ENCODE results near the gene MRPS15.
"Not testable (repeated sequence)": the region's sequence is repeated elsewhere in the genome, so short reads cannot be mapped to it uniquely, and the experiment has no call there.

The MRPS15 gene

GRCh38 chr1:36494971-36495370, 30.8 kb upstream of the MRPS15 start:
- H3K4me1 ChIP-seq (ENCODE audit: control insufficient read depth, insufficient read depth, low read length) = no peaks in the 10 kb centered on the region
- no peaks in the 10 kb centered on the region for H3K36me3 ChIP-seq (ENCODE audit: control insufficient read depth, insufficient read depth, low read length)
- H3K4me3 ChIP-seq (ENCODE audit: low read length) = no peak overlapping the region
- no peak overlapping the region for H3K27ac ChIP-seq (ENCODE audit: low read depth, low read length)
- H3K27me3 ChIP-seq (ENCODE audit: control insufficient read depth, insufficient read depth, low read length) = no peaks in the 10 kb centered on the region
- H3K9ac ChIP-seq (ENCODE audit: low read length) = no peak overlapping the region

- no peak overlapping the region for H3K4me3 ChIP-seq (ENCODE audit: low read length)
- no peaks in the 10 kb centered on the region for H3K27me3 ChIP-seq (ENCODE audit: control insufficient read depth, insufficient read depth, low read length)
- no peak overlapping the region for H3K9ac ChIP-seq (ENCODE audit: low read length)
These were observed 29.3 kb upstream of the MRPS15 start for GRCh38 chr1:36493524-36493923.

GRCh38 chr1:36492491-36492890, 28.3 kb upstream of the MRPS15 start:
- Histone ChIP-seq H3K4me3 (ENCODE audit: low read length) (no peak overlapping the region), H3K36me3 (ENCODE audit: control insufficient read depth, insufficient read depth, low read length) (no peaks in the 10 kb centered on the region), H3K4me1 (ENCODE audit: control insufficient read depth, insufficient read depth, low read length) (no peaks in the 10 kb centered on the region), H3K9ac (ENCODE audit: low read length) (no peak overlapping the region), H3K27me3 (ENCODE audit: control insufficient read depth, insufficient read depth, low read length) (no peaks in the 10 kb centered on the region), H3K27ac (ENCODE audit: low read depth, low read length) (no peak overlapping the region)

More at GRCh38 chr1:36493524-36493923, 29.3 kb upstream of the MRPS15 start:
- Histone ChIP-seq H3K27ac (ENCODE audit: low read depth, low read length) (no peak overlapping the region), H3K4me1 (ENCODE audit: control insufficient read depth, insufficient read depth, low read length) (no peaks in the 10 kb centered on the region), H3K36me3 (ENCODE audit: control insufficient read depth, insufficient read depth, low read length) (no peaks in the 10 kb centered on the region)

GRCh38 chr1:36489258-36490051, 25.3 kb upstream of the MRPS15 start:
- not testable (repeated sequence) for H3K4me3 ChIP-seq (ENCODE audit: low read length); H3K27ac ChIP-seq (ENCODE audit: low read depth, low read length); H3K4me1 ChIP-seq (ENCODE audit: control insufficient read depth, insufficient read depth, low read length)

GRCh38 chr1:36487906-36488305, 23.7 kb upstream of the MRPS15 start:
- H3K9ac ChIP-seq (ENCODE audit: low read length) = no peak overlapping the region
- no peak overlapping the region for H3K4me3 ChIP-seq (ENCODE audit: low read length)
- H3K27ac ChIP-seq (ENCODE audit: low read depth, low read length) = no peak overlapping the region

More at GRCh38 chr1:36489258-36490051, 25.3 kb upstream of the MRPS15 start:
- H3K36me3 ChIP-seq (ENCODE audit: control insufficient read depth, insufficient read depth, low read length); H3K9ac ChIP-seq (ENCODE audit: low read length); H3K27me3 ChIP-seq (ENCODE audit: control insufficient read depth, insufficient read depth, low read length): not testable (repeated sequence)

GRCh38 chr1:36487336-36487725, 23.1 kb upstream of the MRPS15 start:
- H3K36me3 ChIP-seq (ENCODE audit: control insufficient read depth, insufficient read depth, low read length); H3K27me3 ChIP-seq (ENCODE audit: control insufficient read depth, insufficient read depth, low read length); H3K9ac ChIP-seq (ENCODE audit: low read length); H3K4me3 ChIP-seq (ENCODE audit: low read length); H3K27ac ChIP-seq (ENCODE audit: low read depth, low read length); H3K4me1 ChIP-seq (ENCODE audit: control insufficient read depth, insufficient read depth, low read length): not testable (repeated sequence)

More at GRCh38 chr1:36487906-36488305, 23.7 kb upstream of the MRPS15 start:
- no peaks in the 10 kb centered on the region for H3K27me3 ChIP-seq (ENCODE audit: control insufficient read depth, insufficient read depth, low read length)
- no peaks in the 10 kb centered on the region for H3K4me1 ChIP-seq (ENCODE audit: control insufficient read depth, insufficient read depth, low read length)
- no peaks in the 10 kb centered on the region for H3K36me3 ChIP-seq (ENCODE audit: control insufficient read depth, insufficient read depth, low read length)

GRCh38 chr1:36486439-36487335, 22.5 kb upstream of the MRPS15 start:
- H3K4me3 ChIP-seq (ENCODE audit: low read length) = no peak overlapping the region
- no peaks in the 10 kb centered on the region for H3K36me3 ChIP-seq (ENCODE audit: control insufficient read depth, insufficient read depth, low read length)
- H3K27me3 ChIP-seq (ENCODE audit: control insufficient read depth, insufficient read depth, low read length) = no peaks in the 10 kb centered on the region
- H3K4me1 ChIP-seq (ENCODE audit: control insufficient read depth, insufficient read depth, low read length) = no peaks in the 10 kb centered on the region
- no peak overlapping the region for H3K27ac ChIP-seq (ENCODE audit: low read depth, low read length)
- H3K9ac ChIP-seq (ENCODE audit: low read length) = no peak overlapping the region

GRCh38 chr1:36486093-36486438, 21.9 kb upstream of the MRPS15 start:
- Histone ChIP-seq H3K4me1 (ENCODE audit: control insufficient read depth, insufficient read depth, low read length) (no peaks in the 10 kb centered on the region), H3K4me3 (ENCODE audit: low read length) (no peak overlapping the region), H3K27ac (ENCODE audit: low read depth, low read length) (no peak overlapping the region), H3K36me3 (ENCODE audit: control insufficient read depth, insufficient read depth, low read length) (no peaks in the 10 kb centered on the region), H3K27me3 (ENCODE audit: control insufficient read depth, insufficient read depth, low read length) (no peaks in the 10 kb centered on the region), H3K9ac (ENCODE audit: low read length) (no peak overlapping the region)

GRCh38 chr1:36484099-36484498, 19.9 kb upstream of the MRPS15 start:
- Histone ChIP-seq H3K27me3 (ENCODE audit: control insufficient read depth, insufficient read depth, low read length) (no peaks in the 10 kb centered on the region), H3K9ac (ENCODE audit: low read length) (no peak overlapping the region), H3K4me1 (ENCODE audit: control insufficient read depth, insufficient read depth, low read length) (no peaks in the 10 kb centered on the region), H3K27ac (ENCODE audit: low read depth, low read length) (no peak overlapping the region), H3K4me3 (ENCODE audit: low read length) (no peak overlapping the region), H3K36me3 (ENCODE audit: control insufficient read depth, insufficient read depth, low read length) (no peaks in the 10 kb centered on the region)

GRCh38 chr1:36482724-36483388, 18.7 kb upstream of the MRPS15 start, which contains the start of gene CSF3R:
Gene CSF3R, minus strand, starts transcription at chr1:36482913. Its CDS starts 3,417 bp downstream, at chr1:36479496.
- Histone ChIP-seq H3K4me3 (ENCODE audit: low read length) (no peak within 1 kb of the TSS), H3K9ac (ENCODE audit: low read length) (no peak within 1 kb of the TSS), H3K27ac (ENCODE audit: low read depth, low read length) (no peak within 1 kb of the TSS)

GRCh38 chr1:36481771-36482723, 17.9 kb upstream of the MRPS15 start:
- Histone ChIP-seq H3K27ac (ENCODE audit: low read depth, low read length) (no peak overlapping the region), H3K4me1 (ENCODE audit: control insufficient read depth, insufficient read depth, low read length) (no peaks in the 10 kb centered on the region), H3K4me3 (ENCODE audit: low read length) (no peak overlapping the region), H3K27me3 (ENCODE audit: control insufficient read depth, insufficient read depth, low read length) (no peaks in the 10 kb centered on the region), H3K36me3 (ENCODE audit: control insufficient read depth, insufficient read depth, low read length) (no peaks in the 10 kb centered on the region), H3K9ac (ENCODE audit: low read length) (no peak overlapping the region)

More at GRCh38 chr1:36482724-36483388, 18.7 kb upstream of the MRPS15 start, which contains the start of gene CSF3R:
- Histone ChIP-seq H3K27me3 (ENCODE audit: control insufficient read depth, insufficient read depth, low read length) (no peaks in the 10 kb centered on the region), H3K4me1 (ENCODE audit: control insufficient read depth, insufficient read depth, low read length) (no peaks in the 10 kb centered on the region), H3K36me3 (ENCODE audit: control insufficient read depth, insufficient read depth, low read length) (no peaks in the 10 kb centered on the region)

Data from rectal smooth muscle tissue (tissue), 1 donor.